HK-2 (cell line): ENCODE results near the gene ERMAP.
A peak's percentile ranks its signal among the peaks of the same experiment; 100 is the strongest.
"Not testable (repeated sequence)": the region's sequence is repeated elsewhere in the genome, so short reads cannot be mapped to it uniquely, and the experiment has no call there.

Experiments used
- DNase-seq: peaks from one replicate; pipeline ENCODE4 v3.0.0-alpha.2; 2018; ENCODE audit not compliant: unreplicated experiment

ERMAP gene

GRCh38 chr1:42807056-42807668 lies 9.8 kb upstream of the ERMAP start:
- DNase-seq = no peak

- DNase-seq = not testable (repeated sequence)
Measured at GRCh38 chr1:42814815-42815214, 2.1 kb upstream of the ERMAP start.

- peak; percentile 10 for DNase-seq
Measured at GRCh38 chr1:42815941-42816584, 859 bp upstream of the ERMAP start.

GRCh38 chr1:42817440-42817767 lies 482 bp downstream of the ERMAP start:
- no peak for DNase-seq

GRCh38 chr1:42817976-42818375 lies 1.1 kb downstream of the ERMAP start:
- no peak for DNase-seq

GRCh38 chr1:42820813-42821212 lies 3.9 kb downstream of the ERMAP start:
- DNase-seq = no peak

GRCh38 chr1:42821690-42822089 lies 4.8 kb downstream of the ERMAP start:
- DNase-seq = no peak

GRCh38 chr1:42822800-42823392 lies 6.0 kb downstream of the ERMAP start:
- DNase-seq = no peak

- DNase-seq = no peak
Measured at GRCh38 chr1:42824481-42825035, 7.6 kb downstream of the ERMAP start.

GRCh38 chr1:42825036-42825851 lies 8.3 kb downstream of the ERMAP start:
- no peak for DNase-seq

GRCh38 chr1:42830631-42831030 lies 13.7 kb downstream of the ERMAP start:
- no peak for DNase-seq

- no peak for DNase-seq
Measured at GRCh38 chr1:42831273-42831672, 14.4 kb downstream of the ERMAP start.

- no peak for DNase-seq
Measured at GRCh38 chr1:42832641-42833240, 15.8 kb downstream of the ERMAP start.

GRCh38 chr1:42833981-42834380 lies 17.1 kb downstream of the ERMAP start:
- DNase-seq = no peak

- no peak for DNase-seq
Measured at GRCh38 chr1:42834803-42835202, 17.9 kb downstream of the ERMAP start.

- DNase-seq = no peak
Measured at GRCh38 chr1:42835422-42835821, 18.5 kb downstream of the ERMAP start.

- no peak for DNase-seq
Measured at GRCh38 chr1:42837709-42838108, 20.8 kb downstream of the ERMAP start.

- DNase-seq = no peak
Measured at GRCh38 chr1:42838482-42839190, 21.7 kb downstream of the ERMAP start.

- no peak for DNase-seq
Measured at GRCh38 chr1:42841010-42841409, 24.1 kb downstream of the ERMAP start.

GRCh38 chr1:42841440-42842147 lies 24.7 kb downstream of the ERMAP start:
- DNase-seq = no peak
